ENCODE results near the gene GATD1.
A peak's percentile ranks its signal among the peaks of the same experiment; 100 is the strongest.

Gene GATD1

DNA sequence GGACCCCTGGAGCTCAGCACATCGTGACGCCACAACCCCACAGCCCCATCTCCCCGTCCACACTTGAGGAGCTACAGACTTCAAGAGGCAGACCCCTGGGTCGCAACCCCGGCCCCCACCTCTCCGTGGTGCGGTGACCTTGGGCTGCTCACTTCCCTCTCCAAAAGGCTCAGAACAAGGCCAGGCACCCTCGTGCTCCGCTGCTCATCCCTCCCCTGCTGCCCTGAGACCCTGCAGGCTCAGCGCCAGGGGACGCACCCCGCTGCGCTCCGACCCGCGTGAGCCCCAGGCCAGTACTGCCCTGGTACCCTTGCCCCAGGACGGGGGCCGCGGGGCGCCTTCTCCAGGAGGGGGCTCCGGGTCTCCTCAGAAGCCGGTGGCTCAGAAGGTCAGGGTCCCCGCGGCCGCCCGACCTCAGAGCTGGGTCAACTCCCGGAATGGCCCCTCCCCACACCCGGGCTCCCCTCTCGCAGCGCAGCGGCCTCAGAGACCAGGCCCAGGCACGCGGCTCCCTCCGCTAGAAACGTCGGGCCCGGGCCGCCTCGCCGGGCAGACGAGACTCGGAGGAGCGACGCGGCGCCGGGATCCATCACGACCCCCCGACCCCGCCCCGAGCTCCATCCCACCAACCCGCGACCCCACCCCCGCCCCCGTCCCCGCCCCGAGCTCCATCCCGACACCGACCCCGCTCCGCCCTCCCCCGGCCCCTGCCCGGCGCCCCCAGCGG, 563 bp downstream of the GATD1 start:
- peak; percentile 66 for DNase-seq

DNA sequence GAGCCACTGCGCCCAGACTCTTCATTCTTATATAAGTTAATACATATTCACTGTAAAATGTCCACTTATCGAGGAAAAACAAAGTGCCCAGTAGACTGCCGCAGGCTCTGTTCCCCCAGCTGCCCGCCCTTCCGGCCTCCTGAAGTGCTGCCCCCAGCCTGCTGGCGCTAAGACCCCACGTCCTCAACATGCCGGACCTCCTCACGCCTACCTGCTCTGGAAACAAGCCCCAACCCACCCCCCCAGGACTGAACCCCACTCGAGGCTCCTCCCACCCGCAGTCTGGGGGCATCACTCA, 1.1 kb downstream of the GATD1 start:
- DNase-seq: no peak

DNA sequence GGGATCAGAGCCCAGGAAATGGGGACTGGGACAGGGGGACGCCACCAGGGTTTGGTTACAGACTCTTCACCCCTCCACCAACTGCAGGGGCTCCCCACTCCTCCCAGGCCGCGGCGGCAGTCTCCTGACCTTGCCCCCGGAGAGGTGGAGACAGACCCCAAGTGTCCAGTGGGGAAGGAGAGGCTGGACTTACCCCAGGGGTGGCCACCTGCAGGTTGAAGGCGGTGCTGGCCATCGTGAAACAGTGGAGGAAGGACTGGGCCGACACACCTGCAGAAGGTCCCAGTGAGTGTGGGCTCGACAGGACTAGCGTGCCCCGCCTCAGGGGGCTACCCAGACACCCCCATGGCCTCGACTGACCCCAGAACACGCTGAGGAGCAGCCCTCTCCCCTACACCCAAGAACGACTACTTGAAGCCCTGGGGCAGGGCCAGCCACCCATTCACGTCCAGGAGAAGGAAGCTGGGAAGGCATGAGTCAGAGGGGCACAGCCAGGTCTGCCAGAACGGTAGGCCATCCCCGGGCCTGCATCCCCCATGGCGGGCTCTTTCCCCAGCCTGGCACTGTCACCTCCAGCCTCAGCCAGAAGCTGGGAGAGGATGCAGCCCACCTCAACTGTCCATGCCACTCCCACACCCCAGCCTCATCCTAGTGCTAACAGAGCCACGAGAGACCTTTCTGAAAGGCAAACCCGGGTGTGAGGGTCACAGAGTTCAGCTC, 2.3 kb downstream of the GATD1 start:
- DNase-seq: no peak

DNA sequence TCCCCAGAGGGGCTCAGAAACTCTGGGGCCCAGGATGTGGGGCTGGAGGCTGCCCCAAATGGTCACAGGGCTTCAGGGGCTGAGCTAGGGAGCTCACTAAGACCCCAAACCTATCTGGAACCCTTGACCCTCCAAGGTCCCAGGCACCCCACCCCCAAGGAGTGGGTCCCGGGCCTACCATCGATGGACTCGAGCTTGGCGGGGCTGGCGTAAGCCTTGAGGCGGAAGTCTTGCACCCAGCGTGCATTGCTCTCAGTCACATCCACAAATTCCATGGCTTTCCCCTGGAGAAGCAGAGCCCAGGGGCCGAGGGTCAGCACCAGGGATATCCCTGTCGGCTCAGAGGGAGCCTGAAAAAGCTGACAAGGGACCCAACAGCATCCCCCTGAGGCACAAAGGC, 3.5 kb downstream of the GATD1 start:
- DNase-seq: no peak

DNA sequence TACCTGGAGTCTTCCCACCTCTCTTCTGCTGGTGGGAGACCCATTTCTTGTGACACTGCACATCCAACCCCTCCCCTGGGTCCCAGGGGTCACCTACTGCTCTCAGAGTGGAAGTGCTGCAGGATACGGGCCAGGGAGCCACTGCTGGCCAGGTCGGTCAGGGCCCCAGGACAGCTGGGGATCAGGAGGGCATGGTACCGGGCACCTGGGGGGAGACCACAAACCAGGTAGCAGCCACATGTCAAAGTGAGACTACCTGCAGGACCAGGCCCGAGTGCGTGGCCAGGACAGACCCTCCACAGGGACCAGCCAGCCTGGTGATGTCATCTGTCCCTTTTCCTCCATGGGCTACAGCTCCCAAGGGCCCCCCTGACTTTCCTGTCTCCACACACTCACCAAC, 3.9 kb downstream of the GATD1 start:
- no peak for DNase-seq

DNA sequence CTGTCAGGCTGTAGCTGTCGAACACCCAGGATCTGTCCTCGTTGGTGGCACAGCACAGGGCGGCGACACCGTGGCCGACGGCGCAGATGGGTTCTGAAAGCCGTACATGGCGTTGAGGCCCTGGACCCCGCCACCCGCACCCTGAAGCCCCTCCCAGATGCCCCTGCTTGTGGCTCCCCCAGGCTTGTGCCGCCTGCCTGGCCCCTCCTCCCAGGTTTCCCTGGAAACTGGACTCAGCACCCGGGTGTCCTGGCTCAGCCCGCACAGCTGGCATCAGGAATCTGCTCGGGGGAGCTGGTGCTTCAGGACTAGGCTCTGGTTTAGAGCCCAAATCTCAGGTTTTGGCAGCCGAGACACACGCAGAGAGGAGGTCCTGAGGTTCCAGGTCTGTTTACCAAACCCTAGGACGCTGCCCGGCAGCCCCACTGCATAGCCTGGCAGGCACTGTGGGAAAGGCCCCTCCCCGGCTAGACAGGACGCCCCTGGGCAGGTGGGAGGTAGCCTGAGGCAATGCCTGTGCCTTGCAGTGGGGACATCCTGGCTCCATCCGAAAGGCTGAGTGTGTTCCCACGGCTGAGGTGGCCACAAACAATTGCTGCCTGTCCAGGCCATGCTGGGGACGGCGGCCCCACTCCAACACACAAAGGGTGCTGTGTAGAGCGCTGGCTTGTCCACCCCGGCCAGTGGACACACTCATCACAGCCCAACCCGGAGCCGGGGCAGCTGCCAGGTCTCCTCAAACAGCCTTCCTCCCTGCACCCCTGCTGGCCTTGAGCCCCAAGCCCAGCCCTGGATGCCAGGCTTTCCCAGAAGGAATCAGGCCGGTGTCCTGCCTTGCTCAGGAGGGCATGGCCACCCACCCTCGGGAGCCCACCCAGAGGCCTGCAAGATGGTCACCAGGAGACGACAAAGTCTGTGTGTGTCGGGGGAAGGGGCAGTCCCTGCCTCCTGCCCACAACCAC, 4.6 kb downstream of the GATD1 start:
- DNase-seq: no peak

DNA sequence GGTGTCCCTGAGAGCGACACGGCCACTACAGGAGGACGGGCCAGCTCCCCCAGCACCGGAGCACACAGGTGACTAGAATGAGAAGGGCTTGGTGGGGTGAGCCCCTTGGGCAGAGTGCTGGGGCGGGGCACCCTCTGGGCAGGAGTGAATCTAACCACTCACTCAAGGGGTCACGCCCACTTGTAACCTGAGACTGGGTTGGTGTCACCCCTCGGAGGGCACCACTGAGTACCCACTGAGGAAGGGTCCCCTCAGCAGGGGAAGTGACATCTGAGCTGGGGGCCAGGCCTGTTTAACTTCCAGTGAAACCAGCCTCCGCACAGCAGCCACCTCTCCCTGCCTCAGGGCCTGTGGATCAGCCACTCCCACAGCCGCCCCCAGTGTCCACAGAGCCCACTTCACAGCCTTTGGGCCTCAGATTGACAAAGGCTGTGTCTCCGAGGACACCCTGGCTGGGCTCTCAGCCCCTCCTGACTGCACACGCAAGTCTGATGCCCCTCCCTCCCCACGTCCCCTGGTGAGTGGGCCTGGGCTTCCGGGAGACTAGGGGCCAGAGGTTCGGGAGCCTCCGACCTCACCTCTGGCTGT, 5.6 kb downstream of the GATD1 start:
- no peak for DNase-seq

DNA sequence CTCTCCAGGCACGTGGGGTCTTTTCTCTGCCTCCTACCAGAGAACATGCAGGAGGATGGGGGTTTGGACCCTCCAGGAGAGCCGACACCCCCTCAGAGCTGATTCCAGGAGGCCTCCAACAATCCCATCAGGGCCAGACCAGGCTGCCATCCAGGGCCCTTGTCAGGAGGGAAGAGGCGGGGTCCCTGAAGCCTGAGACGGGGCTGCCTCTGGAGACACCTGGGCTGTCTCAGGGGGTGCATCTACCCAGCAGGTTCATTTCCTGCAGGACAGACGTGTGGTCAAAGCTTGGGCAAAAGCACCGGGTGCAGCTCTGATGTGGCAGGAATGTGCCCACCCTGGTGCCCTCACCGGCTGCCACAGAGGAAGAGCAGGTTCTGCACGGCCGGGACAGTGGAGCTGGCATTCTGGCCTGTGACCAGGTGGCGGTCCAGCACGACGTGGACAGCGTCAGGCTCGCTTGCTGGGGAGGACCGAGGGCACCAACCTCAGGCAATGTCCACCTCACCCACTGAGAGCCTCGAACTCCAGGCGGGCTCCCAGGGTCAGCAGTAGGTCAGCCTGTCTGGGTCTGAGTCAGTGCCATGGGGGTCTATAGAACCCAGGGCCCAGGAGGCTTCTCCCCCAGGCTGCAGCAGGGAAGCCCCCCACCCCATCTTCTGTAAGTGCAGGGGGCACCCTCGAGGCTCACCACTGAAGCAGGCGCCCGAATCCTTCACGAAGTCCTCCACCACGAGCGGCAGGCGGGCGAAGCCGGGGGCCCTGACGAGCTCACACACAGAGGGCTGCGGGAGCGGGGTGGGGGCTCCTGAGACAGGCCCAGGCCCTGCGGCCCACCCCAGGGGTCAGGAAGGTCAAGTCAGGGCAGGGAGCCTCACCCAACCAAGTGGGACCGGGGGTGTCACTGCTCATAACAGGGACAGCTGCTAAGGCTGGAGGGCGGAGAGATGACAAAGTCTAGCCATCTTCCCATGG, 6.4 kb downstream of the GATD1 start:
- no peak for DNase-seq

DNA sequence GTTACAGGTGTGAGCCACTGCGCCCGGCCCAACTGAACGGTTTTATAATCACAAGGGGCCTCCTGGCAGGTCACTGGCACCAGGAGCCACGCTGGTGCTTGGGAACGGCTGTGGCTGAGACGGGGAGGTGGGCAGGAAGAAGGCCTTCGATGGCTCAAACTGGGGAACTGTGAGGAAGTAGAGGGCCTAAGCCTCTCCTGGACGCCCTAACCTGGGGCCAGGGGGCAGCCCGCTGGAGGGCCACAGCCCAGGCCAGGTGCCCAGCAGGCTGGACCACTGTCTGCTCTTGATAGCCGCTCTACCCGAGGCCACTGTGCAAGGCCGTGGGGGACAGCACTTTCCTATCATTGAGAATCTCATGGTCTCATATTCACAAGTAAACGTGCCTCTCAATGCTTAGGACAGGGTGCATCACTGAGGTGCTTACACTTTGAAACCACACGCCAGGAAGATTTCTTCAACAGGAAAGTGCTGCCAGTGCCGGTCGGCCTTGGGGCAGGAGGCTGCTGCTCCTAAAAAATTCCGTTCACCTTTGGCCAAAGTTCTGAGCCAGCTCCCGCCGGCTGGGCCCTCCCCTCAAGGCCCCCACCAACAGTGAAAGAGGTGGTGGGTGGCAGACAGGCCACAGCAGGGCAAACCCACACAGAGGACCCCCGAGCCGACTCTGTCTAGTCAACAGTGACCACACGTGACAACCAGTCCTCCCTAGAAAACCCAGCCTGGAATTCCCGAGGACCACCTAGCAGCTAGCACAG, 7.2 kb downstream of the GATD1 start:
- no peak for DNase-seq

DNA sequence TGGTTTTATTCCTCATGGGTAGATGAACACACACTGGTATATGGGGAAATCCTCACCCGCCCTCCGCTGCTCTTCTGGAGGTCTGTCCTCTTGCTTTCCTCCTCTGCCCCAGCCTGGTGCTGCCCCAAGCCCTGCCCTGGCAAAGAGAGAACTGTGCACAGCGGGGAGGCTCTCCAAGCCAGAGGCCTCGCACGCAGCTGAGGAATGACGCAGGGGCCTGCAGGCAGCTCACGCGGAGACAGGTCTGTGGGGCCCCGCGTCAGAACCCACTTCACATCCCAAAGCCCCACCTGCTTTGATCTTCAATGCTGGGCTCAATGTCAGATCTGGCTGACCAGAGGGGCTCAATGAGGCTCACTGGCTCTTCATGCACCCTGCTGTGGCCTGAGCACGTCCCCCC, 10.0 kb downstream of the GATD1 start:
- DNase-seq: no peak

DNA sequence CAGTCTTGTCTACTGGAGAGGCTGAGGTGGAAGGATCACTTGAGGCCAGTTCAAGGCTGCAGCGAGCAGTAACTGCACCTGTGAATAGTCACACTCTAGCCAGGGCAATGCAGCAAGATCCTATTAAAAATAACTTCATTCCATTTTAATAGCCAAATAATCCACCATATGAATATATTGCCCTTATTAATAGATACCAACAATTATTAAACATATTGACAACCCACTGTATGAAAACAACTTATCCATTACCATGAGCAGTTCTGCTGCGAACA, 10.4 kb downstream of the GATD1 start:
- DNase-seq: no peak

DNA sequence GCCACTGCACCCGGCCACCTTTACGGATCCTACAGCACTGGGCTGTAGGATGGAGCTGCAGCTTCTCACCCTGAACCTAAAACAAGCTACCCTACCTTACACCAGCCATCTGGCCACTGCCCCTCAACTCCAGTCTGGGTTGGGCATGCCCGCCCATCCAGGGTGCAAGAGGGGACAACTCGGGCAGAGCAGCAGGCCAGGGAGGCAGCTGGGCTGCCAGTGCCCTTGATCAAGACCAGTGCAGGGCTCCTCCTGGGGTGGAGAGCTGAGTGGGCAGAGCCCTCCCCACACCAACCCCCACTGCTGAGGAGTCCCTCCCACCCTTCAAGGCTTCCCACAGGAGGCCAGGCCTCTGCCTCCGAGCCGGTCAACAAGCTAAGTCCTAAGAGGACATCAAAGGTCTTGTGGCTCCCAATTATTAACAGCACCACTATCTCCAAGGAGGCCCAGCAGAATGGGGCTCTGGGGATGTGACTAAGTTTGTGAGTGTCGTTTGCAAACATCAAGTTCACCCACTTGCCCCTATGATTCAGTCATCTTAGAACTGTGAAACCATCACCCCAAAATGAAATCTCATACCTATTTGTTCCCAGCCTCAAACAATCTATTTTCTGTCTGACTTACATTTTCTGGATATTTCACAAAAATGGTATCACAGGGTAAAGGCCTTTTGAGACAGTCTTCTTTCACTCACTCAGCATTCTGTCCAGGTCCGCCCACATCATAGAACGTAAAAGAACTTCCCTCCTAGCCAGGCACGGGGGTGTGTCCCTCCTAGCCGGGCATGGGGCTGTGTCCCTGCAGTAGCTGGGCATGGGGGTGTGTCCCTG, 11.0 kb downstream of the GATD1 start:
- DNase-seq: no peak

DNA sequence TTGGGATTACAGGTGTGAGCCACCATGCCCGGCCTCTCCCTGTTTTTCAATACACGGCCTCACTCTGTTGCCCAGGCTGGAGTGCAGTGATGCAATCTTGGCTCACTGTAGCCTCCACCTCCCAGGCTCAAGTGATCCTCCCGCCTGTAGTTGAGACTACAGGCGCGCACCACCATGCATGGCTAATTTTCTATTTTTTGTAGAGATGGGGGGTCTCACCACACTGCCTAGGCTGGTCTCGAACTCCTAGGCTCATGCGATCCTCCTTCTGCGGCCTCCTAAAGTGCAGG, 11.5 kb downstream of the GATD1 start:
- no peak for DNase-seq

DNA sequence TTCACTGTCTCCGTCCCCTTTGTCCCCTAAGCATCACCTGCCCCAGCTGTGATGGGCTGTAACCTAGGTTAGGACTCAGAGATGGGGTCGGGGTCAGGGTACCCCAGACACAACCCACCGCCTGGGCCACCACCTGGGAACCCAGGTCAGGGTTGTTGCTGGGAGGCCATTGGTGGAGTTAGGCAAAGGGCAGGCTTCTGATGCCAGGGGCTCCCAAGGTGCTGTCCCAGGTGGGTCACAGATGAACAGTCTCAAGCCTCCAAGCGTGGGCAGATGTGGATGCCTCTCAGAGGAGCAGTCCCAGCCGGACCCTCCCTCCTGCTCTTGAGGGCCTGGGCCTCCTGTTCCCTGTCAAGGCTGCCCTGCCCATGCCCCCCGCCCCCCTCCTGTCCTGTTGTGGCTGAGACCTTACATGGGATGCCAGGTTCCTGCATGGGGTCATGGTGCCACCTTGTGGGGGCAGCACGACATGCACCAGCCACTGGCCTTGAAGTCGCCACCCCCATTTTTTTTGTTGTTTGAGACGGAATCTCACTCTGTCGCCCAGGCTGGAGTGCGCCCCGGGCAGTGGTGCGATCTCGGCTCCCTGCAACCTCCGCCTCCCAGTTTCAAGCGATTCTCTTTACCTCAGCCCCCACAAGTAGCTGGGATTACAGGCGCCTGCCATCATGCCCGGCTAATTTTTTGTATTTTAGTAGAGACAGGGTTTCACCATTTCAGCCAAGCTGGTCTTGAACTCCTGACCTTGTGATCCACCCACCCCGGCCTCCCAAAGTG, 12.1 kb downstream of the GATD1 start:
- no peak for DNase-seq

DNA sequence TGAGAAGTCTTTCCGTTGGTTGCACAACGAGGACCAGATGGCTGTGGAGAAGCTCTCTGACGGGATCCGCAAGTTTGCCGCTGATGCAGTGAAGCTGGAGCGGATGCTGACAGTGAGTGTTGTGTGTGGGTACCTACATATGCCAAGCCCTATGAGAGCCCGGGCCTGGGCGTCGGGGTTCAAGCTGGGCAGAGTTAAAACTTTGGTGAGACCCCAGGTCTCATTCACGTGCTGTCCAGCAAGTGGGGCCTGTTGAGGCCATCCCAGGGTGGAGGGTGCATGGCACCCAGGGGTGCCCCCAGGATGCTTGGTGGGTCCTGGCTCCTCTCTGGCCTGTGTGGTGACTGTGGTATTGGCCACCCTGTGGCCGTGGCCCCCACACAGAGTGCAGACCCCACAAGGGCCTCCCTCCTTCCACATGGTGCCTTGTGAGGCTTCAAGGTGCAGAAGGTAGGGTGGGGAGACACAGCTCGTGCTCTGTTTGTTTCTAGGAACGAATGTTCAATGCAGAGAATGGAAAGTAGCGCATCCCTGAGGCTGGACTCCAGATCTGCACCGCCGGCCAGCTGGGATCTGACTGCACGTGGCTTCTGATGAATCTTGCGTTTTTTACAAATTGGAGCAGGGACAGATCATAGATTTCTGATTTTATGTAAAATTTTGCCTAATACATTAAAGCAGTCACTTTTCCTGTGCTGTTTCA, 12.8 kb downstream of the GATD1 start:
- DNase-seq: no peak

DNA sequence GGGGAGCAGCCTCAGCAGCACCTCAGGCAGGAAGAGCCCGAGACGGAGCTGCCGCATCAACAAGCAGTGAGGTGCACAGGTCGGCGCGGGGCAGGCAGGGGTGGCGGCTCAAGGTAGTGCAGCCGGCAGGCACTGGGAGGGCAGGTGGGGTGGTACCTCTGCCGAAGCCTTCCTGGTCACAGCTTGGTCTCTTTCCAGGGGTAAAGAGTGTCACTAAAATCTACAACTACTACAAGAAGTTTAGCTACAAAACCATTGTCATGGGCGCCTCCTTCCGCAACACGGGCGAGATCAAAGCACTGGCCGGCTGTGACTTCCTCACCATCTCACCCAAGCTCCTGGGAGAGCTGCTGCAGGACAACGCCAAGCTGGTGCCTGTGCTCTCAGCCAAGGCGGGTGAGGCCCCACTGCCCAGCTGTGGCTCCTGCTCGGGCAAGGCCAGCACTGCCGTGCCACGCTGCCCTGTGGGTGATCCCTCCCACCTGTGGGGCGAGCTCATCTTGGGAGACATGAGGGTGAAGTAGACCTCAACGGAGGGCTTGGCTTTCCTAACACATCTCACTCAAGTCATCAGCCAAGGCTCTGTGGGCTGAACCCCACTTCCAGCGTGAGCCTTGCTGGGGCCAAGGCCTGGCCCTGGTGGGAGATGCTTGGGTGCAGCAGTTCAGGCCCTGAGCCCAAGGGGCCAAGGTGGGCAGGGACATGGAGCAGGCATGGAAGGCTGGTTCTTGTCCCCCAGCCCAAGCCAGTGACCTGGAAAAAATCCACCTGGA, 13.6 kb downstream of the GATD1 start:
- no peak for DNase-seq

DNA sequence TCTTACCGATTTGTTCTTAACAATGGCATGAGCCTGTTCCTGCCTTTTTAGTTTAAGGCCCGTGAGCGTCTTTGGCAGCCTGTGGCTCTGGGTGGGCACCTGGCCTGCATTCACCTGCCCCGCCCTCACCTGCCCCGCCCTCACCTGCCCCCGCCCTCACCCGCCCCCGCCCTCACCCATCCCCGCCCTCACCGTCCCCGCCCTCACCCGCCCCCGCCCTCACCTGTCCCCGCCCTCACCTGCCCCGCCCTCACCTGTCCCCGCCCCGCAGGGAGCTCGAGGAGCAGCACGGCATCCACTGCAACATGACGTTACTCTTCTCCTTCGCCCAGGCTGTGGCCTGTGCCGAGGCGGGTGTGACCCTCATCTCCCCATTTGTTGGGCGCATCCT, 14.2 kb downstream of the GATD1 start:
- DNase-seq: no peak

DNA sequence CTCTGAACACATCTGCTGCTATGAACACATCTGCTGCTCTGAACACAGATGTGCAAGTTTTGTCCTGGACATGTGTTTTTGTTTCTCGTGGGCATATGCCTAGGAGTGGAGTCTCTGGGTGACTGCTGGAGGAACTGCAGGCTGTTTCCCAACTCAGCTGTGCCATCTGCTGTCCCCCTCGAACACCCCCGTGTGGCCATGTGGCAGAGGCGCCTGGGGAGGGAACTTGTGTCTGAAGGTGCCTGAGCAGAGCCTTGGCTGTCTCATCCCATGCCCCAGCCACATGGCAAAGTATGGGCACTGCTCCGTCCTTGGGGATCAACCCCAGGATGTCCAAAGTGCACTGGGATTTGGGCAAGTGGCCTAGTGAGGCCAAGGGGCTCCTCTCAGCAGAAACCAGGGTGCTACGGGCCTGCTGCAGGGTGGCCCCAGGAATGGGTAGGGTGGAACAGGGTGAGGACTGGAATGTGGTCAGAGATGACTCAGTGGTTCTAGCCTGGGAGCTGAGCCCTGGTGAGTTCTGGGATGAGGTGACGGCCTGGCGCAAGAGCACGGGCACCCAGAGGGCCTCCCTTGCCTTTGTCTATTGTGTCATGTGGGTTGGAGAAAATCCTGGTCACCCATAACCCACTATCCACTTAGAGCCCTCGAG, 14.7 kb downstream of the GATD1 start:
- no peak for DNase-seq
